ENCODE measurements around the gene SLC9C2.
"Not testable (repeated sequence)": the region's sequence is repeated elsewhere in the genome, so short reads cannot be mapped to it uniquely, and the experiment has no call there.

Gene SLC9C2, protein sequence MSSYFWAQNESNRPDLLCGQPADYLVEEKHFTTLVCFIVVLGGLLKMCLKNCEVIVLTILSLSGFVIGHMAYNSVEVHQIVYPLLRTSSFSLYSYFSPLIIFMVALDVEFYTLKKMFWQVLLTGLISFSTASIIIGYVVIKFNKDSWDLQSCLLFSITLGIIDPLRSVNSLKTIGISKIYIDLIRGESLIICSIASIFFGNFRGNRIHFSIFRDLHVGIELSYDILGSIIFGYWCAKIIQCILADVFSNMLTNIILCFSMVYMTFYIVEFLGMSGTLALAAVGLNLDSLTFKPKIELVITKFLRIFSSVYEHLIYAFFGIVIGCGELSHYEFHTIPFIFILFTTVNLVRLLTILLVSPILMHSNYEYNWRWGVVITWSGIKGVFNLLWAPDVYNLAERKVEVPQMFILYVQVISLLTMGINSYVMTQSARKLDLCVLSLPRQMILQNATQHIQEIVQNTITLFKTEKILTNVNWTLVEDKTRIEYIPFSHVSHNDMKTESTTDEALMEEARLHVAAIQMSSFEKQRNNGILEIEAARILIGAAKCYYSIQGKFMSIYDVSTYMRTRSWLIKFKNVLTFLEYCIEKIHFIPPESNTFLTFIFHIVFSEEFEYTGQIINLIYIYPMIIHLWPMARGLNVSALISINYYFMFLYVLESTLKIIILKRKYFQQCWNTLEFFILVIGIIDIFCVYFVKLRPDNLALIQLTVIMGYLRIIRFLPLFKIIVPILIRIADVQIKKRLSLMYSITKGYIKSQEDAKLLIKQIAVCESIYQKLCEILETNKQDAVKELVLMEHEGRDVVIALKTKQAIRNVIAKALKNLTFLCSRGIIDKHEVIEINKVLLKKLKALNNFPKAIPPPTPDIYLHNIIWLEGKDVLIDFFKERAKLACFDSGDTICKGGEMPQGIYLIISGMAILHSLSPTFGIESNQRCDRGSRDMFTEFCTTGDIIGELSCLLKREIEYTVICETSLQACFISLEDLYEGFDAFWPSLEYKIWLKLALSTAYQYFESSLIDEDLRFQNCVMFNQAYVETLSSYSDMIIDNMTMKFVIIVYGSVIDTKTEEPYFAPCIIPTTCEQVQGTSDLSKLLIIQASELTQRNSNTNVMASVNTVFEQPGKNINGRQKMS

DNA sequence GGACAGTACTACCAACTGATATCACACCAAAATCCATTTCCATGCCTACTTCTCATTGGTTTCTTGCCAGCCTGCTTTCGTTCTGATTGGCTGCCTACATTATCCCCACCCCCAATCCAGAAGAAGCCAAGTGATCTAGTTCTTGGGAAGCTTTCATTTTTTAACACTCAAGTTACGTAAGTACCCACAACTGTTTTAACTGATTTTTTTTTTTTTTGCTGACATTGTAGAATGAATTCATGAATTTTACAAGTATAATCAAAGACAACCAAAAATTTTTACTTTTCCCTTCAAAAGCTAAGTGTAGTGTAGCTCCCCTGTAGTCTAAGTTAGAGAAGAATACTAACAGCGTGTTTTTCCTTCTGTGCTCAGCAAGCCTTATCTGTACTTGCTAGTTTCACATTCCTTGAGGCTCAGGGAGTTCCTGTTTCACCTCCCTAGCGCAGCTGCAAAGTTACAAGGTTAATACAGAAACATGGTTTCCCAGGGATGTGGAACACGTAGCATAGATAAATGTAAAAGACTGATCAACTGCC lies at the start of gene SLC9C2:
Gene SLC9C2 (minus strand): TSS at position 17 of the 536 bp plus-strand sequence. CDS start 1,296 bp downstream, outside the sequence.
- no peak for DNase-seq (ENCODE audit: low spot score)

DNA sequence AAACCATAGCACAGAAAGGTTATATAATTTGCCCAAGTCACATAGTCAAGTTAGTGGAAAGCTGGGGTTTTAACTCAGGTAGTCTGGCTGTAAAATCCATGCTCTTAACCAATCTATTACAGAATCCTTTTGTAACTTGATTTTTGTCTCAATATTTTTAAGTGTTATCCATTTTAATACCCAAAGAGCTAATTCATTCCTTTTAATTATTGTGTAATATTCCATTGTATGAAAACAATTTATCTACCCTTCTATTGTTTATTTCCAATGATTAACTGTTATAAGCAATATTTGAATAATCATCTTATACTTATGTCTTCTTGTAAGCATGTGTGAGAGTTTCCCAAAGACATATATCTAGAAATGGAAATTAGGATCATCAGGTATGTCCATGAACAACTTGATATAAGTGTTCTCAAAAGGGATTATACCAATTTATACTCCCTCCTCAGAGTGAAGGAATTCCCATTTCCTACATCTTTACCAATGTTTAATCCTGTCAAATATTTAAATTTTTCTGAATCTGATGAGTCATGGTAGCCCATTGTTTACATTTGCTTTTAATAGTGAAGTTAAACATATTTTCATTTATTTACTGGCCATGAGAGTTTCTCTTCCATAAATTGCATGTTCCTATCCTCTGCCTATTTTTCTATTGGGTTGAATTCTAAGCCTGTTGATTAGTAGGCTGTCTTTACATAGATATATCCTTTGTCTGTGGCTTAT lies 46.2 kb upstream of the SLC9C2 start:
- DNase-seq (ENCODE audit: low spot score) = no peak

DNA sequence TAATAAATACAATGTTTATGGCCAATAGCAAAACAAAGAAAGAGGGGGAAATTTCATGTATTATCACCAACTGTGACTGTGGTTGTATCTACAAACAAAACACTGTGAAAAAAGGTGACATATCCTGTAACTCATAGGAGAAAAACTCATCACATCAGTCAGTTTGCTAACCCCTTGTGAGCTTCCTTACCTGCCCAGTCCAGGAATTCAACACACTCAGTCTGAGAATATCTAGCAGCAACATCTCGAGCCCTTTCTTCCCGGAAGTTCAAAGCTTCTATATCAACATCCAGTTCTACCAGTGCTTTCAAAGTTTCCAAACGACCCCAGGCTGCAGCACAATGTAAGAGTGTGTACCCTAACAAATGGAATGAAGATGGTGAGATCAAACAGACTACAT lies 43.8 kb upstream of the SLC9C2 start:
- DNase-seq (ENCODE audit: low spot score) = no peak

DNA sequence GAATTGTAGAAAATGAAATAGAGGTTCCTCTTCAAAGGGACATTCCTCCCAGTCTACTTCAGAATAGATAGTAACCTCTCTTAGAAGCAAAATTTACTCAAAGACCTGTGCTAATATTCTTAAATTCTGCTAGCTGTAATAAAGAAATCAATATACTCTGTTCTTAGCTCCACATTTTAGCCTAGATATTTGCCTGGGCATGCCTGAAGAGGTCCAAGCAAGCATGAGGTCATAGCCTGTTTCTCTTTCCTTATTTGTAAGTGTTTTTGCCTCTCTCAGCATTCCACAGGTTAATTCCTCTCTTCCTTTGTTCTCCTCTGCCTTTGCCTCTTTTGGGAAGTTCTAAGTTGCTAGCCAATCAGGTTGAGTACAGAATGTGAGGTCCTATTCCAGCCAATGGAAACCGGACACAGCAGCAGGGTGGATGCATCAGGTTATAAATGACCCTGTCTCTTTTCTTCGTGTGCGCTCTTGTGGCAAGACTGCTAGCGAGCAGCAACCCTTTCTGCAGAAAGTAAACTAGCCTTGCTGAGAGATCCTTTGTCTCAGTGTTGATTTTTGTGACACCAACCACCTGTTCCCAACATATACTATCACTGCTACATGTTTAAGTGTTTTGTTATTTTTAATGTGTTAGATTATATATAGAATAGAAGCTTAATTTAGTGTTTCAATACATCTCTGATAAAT lies 39.7 kb upstream of the SLC9C2 start:
- not testable (repeated sequence) for DNase-seq (ENCODE audit: low spot score)

DNA sequence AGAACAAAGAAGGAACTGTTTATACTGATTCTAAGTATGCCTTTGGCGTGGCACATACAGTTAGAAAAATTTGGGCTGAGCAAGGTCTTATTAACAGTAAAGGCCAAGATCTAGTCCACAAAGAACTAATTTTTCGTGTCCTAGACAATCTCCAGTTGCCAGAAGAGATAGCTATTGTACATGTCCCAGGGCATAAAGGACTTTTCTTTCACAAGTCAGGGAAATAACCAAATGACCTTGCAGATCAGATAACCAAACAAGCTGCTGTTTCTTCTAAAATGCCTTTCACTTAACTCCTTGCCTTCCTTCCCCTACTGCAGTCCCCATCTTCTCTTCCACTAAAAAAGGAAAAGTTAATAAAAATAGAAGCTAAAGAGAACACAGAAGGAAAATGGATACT lies 36.2 kb upstream of the SLC9C2 start:
- DNase-seq (ENCODE audit: low spot score) = peak; percentile 86

DNA sequence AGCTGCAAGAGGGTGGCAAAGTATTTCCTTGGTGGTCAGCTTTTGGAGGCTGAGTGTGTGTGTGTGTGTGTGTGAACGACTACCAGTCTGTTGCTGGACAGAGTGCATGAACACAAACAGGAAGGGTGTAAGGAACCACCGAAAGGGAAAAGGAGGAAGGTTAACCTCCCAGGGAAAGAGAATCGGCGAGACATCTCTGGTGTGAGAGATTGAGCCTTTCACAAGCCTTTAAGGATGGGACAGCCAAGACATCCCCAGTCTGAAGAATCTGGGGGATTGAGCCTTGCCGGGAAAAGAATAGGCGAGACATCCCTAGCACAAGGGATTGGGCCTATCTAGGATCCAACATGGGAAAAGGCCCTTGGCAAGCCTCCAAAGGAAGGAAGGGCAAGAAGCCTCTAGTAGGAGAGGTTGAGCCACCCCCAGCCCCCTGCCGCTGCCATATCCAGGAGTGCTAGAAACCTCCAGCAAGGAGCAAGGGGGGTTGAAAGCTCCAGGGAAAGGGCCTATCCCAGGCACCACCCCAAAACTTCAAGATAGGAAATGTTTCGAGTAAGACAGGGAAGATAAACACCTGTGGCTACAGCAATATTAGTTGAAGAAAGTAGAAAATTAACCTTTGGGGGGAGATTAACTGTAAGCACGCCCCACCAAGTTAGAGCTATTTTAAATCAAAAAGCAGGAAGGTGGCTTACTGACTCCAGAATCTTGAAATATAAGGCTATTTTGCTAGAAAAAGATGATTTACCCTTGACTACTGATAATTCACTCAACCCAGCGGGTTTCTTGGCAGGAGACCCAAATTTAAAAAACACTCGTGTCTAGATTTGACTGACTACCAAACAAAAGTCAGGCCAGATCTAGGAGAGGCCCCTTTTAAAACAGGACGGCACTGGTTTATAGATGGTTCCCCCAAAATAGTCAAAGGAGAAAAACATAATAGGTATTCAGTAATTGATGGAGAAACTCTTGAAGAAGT lies 35.5 kb upstream of the SLC9C2 start:
- no peak for DNase-seq (ENCODE audit: low spot score)

DNA sequence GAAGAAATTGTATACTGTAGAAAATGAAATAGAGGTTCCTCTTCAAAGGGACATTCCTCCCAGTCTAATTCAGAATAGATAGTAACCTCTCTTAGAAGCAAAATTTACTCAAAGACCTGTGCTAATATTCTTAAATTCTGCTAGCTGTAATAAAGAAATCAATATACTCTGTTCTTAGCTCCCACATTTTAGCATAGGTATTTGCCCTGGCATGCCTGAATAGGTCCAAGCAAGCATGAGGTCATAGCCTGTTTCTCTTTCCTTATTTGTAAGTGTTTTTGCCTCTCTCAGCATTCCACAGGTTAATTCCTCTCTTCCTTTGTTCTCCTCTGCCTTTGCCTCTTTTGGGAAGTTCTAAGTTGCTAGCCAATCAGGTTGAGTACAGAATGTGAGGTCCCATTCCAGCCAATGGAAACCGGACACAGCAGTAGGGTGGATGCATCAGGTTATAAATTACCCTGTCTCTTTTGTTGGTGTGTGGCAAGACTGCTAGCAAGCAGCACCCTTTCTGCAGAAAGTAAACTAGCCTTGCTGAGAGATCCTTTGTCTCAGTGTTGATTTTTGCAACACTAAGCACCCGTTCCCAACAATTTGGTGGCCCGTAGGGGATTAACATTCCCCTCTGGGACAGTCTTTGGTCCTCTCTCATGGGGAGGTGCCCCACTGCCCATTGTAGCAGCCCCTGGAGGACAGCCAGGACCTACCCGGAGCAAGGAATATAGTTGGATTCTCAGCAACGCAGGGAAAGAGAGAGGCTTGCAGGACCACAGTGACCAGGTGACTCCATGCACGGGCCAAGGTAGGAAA lies 34.6 kb upstream of the SLC9C2 start:
- DNase-seq (ENCODE audit: low spot score) = not testable (repeated sequence)

DNA sequence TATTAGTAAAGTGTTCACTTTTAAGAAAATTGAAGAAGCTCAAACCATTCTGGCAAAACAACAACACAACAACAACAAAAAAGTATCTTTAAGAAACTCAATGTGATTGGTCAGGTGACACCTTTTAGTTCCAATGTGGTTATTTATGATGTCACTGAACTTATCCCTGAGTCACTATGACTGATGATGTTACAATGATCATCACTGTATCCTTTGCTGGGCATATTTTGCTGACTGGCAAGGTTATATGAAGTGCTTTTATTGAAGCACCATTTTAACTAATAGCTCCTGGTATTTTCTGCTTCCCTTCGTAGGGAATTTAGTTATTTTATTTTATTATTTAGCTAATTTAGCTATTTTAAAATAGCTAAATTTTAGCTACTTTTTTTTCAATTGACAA lies 32.2 kb upstream of the SLC9C2 start, which contains the start of gene TEX50:
Gene TEX50 (plus strand): TSS at position 223 of the 400 bp plus-strand sequence. CDS start 184 bp downstream, outside the sequence.
- no peak for DNase-seq (ENCODE audit: low spot score)

DNA sequence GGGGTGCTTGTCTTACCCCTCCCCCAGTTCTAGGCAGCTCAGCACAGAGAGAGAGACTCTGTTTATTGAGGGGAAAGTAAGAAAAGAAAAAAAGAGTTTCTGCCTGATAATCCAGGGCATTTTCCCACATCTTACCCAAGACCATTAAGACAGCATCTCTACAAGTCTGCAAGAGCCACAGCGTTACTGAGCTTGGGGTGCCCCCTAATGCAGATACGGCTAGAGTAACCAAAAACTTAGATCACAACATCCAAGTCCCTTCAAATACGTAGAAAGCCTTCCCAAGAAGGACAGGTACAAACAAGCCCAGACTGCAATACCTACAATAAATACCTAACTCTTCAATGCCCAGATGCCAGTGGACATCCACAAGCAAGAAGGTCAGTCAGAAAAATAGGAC lies 26.0 kb upstream of the SLC9C2 start:
- DNase-seq (ENCODE audit: low spot score) = no peak

DNA sequence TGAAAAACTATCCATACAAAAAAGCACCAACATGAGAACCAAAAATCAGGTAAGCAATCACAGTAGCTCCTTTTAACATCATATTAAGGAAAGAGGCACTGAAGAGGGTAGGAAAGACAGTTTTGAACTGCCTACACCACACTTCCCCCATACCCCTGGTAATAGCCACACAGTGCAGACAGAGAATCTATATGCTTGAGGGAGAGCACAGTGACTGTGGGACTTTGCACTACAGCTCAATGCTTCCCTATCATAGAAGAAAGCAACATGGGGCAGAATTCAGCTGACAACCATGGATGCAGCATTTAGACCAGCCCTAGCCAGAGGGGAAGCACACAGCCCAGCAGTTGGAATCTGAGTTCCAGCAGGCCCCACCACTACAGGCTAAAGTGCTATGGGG lies 24.4 kb upstream of the SLC9C2 start:
- no peak for DNase-seq (ENCODE audit: low spot score)

DNA sequence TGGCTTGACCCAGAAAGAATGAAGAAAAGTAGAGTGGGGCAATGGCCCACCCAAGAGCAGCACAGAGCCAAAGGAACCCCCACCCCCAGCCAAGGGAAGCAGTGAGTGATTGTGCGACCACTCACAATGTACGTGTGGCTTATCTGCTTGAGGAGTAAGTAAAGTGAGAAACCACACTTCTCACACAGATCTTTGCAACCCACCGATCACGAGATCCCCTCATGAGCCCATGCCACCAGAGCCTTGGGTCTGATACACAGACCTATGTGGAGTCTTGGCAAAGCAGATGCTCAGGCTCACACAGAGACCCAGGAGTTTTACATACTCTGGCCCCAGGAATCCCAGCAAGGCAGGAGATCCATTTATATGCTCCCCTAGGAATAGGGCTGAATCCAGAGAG lies 14.0 kb upstream of the SLC9C2 start:
- no peak for DNase-seq (ENCODE audit: low spot score)

DNA sequence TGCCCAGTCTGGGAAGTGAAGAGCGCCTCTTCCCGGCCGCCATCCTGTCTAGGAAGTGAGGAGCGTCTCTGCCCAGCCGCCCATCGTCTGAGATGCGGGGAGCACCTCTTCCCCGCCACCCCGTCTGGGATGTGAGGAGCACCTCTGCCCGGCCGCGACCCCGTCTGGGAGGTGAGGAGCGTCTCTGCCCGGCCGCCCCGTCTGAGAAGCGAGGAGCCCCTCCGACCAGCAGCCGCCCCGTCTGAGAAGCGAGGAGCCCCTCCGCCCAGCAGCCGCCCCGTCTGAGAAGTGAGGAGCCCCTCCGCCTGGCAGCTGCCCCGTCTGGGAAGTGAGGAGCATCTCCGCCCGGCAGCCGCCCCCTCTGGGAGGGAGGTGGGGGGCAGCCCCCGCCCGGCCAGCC lies 10.2 kb upstream of the SLC9C2 start:
- DNase-seq (ENCODE audit: low spot score) = not testable (repeated sequence)

DNA sequence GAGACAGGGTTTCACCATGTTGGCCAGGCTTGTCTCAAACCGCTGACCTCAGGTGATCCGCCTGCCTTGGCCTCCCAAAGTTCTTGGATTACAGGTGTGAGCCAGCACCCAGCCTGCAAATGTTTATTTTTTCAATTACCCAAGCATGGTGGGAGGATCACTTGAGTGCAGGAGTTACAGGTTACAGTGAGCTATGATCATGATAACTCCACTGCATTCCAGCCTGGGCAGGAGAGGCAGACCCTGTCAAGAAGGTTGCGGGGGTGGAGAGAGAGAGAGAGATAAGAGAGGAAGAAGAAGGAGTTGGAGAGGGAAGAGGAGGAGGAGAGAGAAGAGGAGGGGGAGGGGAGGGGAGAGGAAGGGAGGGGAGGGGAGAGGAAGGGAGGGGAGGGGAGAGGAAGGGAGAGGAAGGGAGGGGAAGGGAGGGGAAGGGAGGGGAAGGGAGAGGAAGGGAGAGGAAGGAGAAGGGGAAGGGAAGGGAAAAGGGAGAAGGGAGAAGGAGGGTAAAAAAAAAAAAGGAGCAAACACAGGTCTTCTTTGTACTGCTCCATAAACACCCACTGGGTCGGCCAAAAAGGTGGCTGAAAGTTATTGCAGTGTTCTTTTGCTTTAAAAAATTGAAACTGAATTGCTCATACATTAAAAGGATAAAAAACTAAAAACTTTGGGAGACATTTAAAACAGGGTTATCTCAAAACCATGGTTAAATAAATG lies 5.8 kb upstream of the SLC9C2 start:
- no peak for DNase-seq (ENCODE audit: low spot score)

DNA sequence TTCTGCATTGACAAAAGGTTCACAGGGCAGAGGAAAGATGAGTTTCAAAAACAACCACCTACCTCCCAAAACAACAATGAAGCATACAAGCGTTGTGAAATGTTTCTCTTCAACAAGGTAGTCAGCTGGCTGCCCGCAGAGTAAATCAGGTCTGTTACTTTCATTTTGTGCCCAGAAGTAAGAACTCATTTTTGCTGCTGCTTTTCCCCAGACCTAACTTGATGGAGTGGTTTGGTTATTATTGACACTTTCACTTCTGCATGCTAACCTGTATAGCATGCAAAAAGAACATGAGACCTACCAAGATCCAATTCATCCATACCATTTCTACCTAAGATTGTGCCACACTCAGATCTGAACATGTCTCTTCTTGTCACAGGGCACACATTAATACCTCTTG lies 1.3 kb downstream of the SLC9C2 start:
- DNase-seq (ENCODE audit: low spot score) = no peak

DNA sequence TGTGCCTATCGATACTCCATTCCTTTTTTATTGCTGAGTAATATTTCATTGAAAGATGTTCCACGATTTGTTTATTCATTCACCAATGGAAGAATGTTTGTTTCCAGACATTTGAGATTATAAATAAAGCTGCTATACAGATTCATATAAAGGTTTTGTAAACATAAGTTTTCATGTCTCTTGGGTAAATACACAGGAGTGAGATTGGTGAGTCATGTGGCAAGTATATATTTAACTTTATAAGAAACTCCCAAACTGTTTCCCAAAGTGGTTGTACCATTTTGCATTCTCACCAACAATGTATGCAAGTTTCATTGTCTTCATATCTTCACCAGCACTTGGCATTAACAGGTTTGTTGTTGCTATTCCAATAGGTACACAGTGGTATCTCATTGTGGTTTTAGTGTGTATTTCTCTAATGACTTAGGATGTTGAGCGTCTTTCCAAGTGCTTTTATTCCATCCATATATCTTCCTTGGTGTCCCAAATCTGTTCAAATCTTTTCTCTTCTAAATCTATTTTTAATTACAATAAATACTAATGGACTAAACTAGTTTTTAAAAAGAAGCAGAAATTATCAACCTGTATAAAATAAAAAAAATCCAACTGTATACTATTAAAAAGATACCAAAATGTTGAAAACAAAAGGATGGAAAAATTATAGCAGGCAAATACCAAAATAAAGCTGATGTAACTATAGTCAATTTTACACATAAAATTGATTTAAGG lies 6.6 kb downstream of the SLC9C2 start:
- DNase-seq (ENCODE audit: low spot score) = no peak

DNA sequence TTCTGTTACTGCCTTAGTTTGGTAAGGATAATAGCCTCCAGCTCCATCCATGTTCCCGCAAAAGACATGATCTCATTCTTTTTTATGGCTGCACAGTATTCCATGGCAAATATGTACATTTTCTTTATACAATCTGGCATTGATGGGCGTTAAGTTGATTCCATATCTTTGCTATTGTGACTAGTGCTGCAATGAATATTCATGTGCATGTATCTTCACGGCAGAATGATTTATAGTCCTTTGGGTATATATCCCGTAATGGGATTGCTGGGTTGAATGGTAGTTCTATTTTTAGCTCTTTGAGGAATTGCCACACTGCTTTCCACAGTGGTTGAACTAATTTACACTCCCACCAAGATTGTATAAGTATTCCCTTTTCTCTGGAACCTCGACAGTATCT lies 11.7 kb downstream of the SLC9C2 start:
- not testable (repeated sequence) for DNase-seq (ENCODE audit: low spot score)

DNA sequence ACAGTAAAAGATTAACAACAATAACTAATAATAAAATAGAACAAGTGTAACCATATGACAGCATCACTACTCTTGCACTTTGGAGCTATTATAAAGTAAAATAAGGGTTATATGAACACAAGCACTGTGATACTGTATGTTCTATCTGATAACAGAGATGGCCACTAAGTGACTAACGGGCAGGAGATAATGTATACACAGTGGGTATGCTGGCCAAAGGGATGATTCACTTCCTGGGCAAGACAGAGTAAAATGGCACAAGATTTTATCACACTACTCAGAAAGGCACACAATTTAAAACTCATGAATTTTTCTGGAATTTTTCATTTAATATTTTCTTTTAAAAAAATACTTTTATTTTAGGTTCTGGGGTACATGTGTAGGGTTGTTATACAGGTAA lies 12.3 kb downstream of the SLC9C2 start:
- DNase-seq (ENCODE audit: low spot score) = peak; percentile 69
